ENCODE measurements around the gene RAD51C.
"Not testable (repeated sequence)": the region's sequence is repeated elsewhere in the genome, so short reads cannot be mapped to it uniquely, and the experiment has no call there.

The RAD51C gene

DNA sequence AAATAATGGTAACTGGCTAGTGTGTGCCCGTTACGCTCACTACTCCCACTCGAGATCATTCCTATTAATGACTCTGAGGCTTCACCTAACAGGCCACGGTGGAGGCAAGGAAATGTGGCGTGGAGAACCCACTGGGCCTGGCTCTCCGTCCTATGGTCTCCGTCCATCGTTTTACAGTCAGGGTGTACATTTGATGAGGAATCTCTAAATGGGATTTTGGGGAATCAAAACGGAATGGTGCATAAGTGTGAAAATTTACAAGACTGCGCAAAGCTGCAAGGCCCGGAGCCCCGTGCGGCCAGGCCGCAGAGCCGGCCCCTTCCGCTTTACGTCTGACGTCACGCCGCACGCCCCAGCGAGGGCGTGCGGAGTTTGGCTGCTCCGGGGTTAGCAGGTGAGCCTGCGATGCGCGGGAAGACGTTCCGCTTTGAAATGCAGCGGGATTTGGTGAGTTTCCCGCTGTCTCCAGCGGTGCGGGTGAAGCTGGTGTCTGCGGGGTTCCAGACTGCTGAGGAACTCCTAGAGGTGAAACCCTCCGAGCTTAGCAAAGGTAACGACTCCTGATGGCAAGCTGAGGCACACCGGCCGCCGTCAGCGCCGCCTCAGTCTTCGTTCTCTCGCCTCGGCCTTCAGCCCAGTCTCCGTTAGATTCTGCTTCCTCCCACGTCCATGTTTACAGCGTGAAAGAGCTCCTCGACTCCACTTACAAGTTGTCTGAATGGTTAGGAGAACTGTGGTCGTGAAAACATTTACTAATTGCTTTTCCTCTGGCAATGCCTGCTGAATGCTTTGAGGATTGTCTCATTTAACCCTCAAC, at the start of gene RAD51C:
Gene RAD51C (plus strand): TSS at position 364 of the 817 bp plus-strand sequence. CDS start 42 bp downstream, at position 406.
- DNase-seq = peak; percentile 83

DNA sequence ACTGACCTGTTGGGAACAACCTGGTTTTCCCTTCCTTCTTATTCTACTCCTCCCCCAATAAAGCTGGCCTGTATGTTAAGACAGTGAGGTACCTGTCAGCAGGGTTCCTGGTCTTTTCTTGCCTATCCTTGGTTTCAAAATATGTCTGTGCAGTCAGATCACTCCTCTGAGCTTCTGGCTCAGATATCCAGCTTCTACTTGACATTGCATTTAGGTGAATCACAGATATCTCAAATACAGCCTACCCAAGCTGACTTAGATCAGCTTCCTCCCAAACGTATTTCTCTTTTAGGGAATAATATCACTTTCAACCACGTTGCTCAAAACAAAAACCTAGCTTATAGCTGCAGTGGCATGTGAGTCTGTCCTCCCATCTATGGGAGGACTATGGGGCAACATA, 49.3 kb upstream of the RAD51C start:
- DNase-seq = no peak

DNA sequence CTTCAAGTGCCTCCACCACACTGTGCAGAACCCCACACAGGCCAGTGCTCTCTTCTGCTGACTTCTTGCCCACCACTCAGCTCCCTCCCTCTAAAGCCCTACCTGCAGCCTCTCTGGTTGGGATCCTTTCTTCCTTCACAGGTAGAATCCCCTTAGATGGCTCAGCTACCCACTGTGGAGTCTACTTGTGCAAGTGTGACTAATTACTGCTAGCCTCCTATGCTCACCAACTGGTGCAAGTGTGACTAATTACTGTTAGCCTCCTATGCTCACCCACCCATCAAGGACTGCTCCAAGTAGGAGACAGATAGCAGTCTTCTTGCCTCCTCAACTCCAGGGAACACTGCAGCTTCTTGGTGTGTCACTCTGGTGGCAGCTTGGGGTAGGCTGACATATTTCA, 44.2 kb upstream of the RAD51C start:
- DNase-seq = no peak

DNA sequence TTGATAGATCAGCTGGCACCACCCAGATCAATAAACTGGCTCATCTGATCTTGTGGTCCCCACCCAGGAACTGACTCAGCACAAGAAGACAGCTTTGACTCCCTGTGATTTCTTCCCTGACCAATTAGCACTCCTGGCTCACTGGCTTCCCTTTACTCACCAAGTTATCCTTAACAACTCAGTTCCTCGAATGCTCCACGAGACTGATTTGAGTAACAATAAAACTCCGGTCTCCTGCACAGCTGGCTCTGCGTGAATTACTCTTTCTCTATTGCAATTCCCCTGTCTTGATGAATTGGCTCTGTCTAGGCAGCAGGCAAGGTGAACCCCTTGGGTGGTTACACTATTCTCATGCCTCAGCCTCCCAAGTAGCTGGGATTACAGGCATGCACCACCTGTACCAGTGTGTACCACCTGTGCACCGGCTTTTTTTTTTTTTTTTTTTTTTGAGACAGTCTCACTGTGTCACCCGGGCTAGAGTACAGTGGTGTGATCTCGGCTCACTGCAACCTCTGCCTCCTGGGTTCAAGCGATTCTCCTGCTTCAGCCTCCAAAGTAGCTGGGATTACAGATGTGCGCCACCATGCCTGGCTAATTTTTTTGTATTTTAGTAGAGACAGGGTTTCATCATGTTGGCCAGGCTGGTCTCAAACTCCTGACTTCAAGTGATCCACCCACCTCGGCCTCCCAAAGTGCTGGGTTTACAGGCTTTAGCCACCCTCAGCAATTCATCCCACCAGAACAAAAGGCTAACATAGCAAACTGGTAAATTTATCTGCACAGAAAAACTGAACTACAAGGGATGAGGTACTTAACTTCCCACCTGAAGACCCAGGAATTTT, 34.2 kb upstream of the RAD51C start:
- DNase-seq = peak; percentile 69

DNA sequence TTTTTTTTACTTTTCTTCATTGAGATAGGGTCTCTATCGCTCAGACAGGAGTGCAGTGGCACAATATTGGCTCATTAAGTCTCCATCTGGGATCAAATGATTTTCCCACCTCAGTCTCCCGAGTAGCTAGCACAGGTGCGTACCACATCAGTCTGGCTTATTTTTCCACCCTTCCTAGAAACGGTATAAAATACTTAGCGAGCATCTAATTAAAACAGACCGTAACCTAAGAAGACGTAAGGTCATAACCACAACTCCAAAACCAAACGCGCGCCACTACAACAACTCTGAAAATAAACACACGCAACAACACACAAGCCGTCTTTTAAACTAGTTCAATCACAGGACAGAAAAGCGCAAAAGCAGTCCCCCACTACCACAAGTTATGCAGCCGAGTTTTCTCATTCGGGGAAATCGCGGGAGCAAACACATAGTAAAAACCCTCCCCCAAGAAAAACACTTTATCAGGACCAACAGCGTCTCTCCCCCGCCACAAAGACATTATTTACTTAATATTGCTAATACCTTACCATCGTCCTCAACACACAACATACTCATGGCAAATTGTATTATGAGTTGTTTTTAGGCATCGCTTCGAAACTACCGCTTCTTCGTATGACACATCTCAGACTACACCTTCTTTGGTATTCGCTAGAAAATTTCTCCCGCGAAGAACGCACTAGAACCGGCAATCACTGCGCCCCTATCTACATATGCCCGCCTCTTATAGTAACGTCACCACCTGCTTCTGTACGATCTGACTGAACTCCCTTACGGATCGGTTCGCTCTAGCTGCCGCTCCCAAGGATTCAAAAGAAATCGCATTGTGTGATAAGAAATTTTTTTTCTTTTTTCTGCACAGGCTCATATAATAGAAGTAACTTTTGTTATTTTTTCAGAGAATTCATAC, 33.3 kb upstream of the RAD51C start:
- peak; percentile 97 for DNase-seq

DNA sequence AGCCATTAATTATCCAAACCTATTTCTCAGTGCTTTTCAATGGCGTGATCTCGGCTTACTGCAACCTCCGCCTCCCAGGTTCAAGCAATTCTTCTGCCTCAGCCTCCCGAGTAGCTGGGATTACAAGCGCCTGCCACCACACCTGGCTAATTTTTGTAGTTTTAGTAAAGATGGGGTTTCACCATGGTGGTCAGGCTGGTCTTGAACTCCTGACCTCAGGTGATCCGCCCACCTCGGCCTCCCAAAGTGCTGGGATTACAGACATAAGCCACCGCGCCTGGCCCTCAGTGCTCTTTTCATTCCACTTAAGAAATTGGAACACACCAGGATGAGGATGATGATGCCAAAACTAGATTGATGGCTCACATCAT, 32.7 kb upstream of the RAD51C start:
- DNase-seq = not testable (repeated sequence)

DNA sequence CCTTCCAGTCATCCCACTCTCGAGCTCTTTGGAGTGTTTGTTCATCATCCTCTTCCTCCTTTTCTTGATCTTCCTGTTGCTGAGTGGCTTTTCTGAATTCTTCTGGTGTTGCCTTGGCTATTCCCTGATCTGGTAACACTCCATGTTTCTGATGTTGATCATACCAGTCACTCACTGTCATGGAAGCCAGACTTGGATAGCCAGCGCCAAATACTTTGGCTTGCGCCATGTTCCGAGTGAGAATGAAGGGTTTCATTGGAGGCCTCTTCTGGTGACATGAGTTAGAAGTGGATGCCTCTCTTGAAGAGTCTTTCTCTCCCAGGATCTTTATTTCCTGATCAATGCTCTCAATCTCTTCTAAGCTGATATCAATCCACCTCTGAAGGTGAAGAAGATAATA, 31.8 kb upstream of the RAD51C start:
- DNase-seq = no peak

DNA sequence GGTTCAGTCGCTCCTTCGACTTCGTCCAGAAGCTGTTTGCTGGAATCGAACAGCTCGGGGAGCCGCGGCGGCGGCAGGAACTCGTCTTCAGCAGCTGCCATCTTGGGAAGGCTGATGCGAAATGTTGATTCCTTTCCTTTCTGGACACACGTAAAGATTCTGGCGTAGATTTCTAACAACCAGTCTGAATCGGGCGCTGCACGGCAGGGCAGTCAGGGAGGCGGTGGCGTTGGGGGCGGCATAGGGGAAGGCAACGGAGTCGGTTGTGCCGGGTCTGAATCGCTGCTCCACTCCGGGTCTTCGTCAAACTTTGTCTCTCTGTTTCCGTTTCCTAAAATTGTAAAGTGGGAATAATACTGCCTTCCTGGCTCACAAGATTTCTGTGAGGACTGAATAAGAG, 30.9 kb upstream of the RAD51C start:
- no peak for DNase-seq

DNA sequence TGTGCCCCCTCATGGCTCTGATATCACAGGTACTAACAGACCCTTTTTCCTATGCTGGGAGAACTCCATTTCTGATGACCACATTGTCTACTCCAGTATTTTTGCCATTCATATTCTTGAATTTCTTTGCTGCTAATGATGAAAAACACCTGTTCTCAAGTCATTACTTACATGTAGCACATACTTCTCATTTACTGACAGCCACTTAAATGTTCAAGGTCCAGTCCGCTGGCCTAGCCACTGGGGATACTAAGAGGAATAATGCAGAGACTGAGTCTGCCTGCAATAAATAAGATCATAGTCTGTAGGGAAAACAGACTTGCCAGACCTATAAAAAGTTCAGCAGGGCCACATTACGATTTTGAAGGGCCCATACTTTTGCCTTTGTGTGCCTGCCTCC, 28.1 kb upstream of the RAD51C start:
- DNase-seq = no peak

DNA sequence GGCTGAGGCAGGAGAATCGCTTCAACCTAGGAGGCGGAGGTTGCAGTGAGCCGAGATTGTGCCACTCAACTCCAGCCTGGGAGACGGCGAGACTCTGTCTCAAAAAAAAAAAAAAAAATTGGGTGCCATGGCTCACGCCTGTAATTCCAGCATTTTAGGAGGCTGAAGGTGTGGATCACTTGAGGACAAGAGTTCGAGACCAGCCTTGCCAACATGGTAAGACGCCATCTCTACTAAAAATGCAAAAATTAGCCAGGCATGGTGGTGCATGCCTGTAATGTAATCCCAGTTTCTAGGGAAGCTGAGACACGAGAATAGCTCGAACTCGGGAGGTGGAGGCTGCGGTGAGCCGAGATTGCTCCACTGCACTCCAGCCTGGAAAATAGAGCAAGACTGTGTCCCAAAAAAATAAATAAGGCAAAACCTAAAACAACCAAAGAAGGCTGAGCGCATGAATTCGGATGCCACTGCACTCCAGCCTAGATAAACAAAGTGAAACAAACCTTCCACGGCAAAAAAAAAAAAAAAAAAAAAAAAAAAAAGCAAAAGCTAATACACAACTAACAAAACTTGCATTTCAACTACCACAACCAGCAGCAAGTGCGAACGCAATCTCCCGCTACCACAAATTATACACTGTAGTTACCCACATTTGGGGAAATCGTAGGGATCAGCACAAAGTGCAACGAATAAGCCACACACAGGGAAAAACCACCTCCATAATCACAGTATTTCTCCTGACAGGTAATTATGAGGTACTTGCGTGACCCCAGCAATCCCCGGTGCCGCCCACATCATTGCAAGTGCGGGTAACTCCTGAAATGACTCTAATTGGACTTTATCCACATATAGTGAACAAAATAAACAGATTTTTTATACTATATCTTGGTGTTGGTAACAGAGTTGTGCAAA, 26.2 kb upstream of the RAD51C start:
- no peak for DNase-seq

DNA sequence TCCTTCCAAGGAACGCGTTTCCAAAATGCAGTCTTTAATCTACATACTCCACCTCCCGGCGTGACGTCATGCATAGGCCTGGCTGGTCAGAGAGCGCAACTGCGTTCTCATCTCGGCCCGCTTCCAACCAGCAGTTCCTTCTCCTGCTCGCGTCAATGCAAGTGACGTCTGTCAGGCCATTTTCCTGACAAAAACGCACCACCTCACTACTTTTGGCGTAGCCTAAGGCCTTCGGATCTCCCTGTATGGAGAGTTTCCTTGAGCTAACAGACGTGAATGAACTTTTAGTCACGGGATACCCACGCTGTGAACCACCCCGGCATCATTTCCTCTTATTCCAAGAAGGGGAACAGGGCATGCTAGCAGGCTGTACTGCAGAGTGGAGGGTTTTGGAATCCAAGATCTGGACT, 25.5 kb upstream of the RAD51C start:
- DNase-seq = peak; percentile 90

DNA sequence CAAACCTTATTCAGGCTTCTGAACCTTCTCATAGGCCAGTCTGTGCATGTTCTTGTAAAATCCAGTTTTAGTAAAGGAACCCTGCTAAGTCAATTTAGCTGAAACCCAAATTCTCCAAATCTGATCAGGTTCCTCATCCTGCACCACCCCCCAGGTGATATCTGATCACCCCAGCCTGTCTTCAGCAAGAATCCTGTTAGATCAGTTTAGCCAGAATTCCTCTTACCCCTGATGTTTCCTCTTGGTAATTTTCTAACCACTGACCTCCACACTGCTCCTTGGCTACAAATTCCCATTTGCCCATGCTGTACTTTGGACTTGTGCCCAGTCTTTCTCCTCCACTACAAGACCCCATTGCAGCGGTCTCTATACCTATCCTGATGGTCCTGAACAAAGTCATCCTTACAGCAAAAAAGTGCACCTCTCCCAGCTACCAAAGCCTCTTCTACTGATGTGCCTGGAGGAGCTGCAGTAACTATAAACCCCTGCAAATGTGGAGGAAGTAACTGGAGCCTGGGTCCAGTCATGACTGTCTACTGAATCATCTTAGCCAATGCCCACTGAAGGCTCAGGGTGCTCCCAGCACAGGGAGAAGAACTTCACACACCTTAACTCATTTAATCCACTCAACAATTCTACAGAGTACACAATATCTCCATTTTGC, 24.3 kb upstream of the RAD51C start:
- no peak for DNase-seq

DNA sequence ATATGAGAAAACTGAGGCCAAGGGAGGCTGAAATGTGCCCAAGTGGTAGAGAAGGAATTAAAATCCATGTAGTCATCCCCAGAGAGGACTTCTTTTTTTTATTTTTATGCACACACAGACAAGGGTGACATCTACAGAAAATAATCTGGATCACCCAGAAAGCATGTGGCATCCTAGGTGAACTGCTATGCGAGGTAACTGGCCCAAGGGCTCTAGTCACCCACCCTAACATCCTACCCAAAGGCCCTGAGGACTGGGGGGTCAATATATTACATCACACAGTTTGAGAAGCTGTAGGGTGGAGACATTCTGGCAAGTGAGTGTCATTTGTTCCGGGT, 23.8 kb upstream of the RAD51C start:
- no peak for DNase-seq

DNA sequence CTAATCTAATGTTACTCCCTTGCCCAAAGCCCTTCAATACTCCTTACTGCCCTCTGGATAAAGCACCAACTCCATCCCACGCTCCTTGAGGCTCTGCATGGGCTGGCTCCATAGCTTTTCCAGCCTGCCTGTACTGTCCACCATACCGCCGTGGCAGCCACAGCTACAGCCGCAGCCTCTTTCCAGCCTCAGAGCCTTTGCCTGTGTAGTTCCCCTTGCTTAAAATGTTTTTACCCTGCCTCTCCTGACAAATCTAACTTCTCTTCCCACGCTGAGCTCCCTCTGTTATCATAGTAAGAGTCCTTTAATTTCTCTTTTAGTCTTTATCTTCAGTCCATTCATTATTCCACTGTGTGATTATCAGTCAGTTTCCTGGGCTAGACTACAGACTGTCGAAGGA, 22.5 kb upstream of the RAD51C start:
- no peak for DNase-seq

DNA sequence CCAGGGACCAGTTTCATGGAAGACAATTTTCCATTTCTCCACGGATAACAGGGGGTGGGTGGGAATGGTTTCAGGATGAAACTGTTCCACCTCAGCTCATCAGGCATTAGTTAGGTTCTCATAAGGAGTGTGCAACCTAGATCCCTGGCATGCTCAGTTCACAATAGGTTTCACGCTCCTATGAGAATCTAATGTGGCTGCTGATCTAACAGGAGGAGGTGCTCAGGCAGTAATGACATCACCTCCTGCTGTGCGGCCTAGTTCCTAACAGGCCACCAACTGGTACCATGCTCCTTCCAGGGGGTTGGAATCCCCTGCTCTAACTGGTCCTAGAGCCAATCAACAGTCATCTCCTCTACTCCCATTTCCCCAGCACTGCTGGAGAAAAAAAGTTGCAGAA, 20.4 kb upstream of the RAD51C start:
- DNase-seq = no peak

DNA sequence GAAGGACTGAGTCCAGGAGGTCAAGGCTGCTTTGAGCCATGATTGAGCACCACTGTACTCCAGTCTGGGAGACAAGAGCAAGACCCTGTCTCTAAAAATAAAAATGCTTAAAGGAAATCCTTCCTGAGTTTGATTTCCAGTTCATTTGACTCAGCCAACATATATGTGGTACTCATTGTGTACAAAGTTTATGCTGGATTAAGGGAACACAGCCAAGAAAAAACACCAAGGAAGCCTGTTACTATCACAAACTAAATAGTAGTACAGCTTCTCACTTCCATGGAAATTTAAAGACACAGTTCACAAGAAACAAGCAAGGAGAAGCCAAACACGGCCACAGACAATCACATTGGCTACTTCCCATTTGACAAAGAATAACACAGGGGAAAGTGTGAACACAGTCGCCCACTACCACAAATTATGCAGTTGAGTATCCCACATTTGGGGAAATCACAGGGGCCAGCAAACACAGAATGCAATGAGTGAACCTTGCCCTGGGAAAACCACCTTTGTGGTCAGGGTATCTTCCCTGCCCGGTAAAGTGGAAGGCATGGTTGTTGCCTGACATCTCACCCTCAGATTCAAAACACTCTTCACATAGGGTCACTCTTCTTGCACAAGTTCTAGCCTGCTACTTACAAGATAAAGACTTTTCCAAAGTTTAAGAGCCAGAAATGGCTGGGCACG, 15.1 kb upstream of the RAD51C start:
- DNase-seq = no peak

DNA sequence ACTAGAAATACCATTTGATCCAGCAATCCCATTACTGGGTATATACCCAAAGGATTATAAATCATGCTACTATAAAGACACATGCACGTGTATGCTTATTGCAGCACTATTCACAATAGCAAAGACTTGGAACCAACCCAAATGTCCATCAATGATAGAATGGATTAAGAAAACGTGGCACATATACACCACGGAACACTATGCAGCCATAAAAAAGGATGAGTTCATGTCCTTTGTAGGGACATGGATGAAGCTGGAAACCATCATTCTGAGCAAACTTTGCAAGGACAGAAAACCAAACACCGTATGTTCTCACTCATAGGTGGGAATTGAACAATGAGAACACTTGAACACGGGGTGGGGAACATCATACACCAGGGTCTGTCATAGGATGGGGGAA, 14.1 kb upstream of the RAD51C start:
- DNase-seq = not testable (repeated sequence)

DNA sequence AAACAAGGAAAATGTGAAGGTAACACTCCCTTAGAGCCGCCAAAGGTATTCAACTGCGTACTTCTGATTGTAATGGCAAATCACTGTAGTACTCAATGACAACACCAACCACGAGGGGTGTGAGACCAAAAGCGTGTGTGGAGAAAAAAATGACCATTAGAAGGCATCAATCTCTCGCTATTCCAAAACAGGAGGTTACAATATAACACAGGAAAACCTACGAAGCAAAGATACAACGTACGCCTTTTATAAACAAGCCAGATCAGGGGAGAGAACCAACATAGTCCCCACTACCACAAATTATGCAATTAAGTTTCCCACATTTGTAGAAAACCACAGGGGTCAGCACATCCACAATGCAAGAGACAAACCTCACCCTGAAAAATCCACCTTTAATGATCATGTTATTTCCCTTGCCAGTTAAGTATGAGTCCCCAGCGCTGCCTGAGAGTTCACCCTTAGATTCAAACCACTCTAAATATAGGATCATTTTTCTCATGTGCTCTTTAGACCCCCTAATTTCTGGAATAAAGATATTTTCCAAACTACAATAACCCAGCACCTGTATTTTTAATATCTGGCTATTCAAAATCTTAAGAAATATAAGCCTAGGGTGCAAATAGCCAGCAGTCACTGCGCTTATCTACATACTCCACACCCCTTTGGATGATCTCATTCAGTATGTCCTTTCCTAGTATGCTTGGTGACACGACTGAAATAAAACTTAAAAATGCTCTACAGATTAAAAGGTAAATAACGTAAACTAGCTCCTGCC, 13.0 kb upstream of the RAD51C start:
- DNase-seq = no peak

DNA sequence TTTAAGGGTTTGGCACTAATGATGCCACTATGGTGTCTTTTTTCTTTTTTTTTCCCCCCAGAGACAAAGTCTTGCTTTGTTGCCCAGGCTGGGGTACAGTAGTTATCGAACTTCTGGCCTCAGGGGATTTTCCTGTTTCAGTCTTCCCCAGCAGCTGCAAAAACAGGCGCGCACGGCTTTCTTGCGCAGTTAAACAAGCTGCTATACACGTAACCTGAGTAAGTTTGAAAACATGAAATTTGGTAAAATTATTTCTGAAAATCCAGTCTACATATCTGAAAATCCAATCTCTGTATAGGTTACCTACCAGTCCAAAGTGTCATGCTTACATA, 12.4 kb upstream of the RAD51C start:
- no peak for DNase-seq

DNA sequence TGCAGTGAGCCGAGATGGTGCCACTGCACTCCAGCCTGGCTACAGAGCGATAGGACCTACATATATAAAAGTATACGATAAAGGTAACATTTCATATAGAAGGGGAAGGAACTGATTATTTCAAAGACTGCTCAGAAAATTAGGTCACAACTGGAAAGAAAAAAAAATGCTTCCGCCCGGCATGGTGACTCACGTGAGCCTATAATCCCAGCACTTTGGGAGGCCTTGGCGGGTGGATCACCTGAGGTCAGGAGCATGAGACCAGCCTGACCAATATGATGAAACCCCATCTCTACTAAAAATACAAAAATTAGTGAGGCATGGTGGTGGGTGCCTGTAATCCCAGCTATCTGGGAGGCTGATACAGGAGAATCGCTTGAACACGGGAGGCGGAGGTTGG, 8.4 kb upstream of the RAD51C start:
- no peak for DNase-seq

Data from inflammatory macrophage treated with lipopolysaccharide for 4 hours (primary cell).